Measurements from ENCODE around the gene DGCR8.

The DGCR8 gene

GRCh38 chr22:20129747-20130014 is 49.6 kb downstream of the DGCR8 start:
- no peak for DNase-seq (ENCODE audit: low read depth, low spot score)
- ChIA-PET CTCF (interaction anchor here (1.3 to 3.3 kb wide), 3 partner anchors 11 to 399 kb away, joined by 4 to 27 read pairs (median 5); no protein-coding TSS in a partner anchor), POLR2A (no interaction called here)
- TF ChIP-seq CTCF (IDR thresholded peaks at IDR 0.05; ENCODE audit: insufficient read depth, low read length, missing control alignments): no peak
- H3K4me3 ChIP-seq (ENCODE audit: low read depth, low read length): no peak overlapping the region

DNA sequence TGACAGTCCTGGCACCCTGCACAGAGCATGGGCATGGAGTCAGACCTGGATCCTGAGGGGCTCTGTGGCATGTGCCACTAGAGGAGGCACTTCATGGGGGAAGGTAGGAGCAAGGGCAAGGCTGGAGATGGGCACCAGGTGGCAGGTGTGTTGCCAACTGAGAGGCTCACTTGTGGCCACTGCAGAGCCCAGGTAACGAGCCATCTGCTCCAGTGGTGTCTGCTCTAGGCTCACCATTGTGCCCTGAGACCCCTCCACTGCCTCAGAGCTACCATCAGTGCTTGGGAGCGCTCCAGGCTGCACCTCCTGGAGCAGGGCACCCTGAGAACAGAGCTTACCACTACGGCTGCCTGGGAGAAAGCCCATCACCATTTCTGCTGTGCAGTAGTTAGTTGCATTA is 50.3 kb downstream of the DGCR8 start:
- ChIA-PET CTCF (interaction anchor here (2.0 to 3.3 kb wide), 2 partner anchors 11 to 400 kb away, joined by 5 to 27 read pairs; no protein-coding TSS in a partner anchor), POLR2A (interaction anchor here (1.7 kb wide), 1 partner anchor 12 kb away, joined by 12 read pairs; the partner anchor contains the start of gene TRMT2A)
- no peak for DNase-seq (ENCODE audit: low read depth, low spot score)
- no peak for TF ChIP-seq CTCF (IDR thresholded peaks at IDR 0.05; ENCODE audit: insufficient read depth, low read length, missing control alignments)
- H3K4me3 ChIP-seq (ENCODE audit: low read depth, low read length): no peak overlapping the region; the same call in 1 of the 2 replicates

DNA sequence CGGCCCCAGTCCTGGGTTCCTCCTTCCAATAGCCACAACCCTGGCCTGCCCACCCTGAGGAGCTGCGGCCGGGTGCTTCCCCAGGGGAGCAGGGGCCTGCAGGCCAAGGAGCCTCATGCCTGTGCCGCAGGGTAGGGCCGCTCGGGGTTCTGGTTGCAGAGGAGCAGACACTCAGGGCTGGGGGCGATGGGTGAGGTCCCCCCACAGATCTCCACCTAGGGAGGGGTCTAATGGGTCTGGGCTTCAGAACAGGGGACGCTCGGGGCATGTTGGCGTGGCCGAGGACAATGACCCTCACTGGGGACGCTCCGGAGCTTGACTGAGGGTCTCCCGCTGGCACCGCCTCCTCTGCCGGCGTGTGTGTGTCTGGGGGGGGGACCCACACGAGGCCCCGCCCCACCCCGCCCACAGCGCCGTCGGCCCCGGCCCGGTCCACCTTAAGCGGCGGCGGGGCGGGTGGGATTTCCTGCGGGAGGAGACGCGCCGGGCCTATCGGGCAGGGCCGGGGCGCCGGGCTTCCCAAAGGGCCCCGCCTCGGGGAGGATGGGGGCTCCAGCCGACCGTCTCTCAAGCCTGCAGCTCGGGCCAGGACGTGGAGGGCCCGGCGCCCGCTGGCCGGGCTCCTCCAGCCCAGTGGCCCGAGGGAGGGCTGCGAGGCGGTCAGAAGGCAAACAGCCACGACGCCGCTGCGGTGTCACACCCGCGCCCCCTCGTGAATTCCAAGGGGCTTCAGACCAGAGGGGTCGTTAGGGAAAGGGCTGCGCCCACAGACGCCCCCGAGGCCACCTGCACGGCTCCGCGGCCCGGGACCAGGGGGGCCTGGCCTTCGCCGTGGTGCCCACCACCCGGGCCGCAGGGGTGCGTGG is 50.9 kb downstream of the DGCR8 start:
- POLR2A ChIA-PET: interaction anchor here (1.7 kb wide), 1 partner anchor 13 kb away, joined by 12 read pairs; the partner anchor contains the start of gene TRMT2A

GRCh38 chr22:20131597-20131858 is 51.5 kb downstream of the DGCR8 start, which contains the start of gene ZDHHC8:
TSS of gene ZDHHC8 (plus strand) at chr22:20131804. CDS start at chr22:20131948, 144 bp downstream.
- TF ChIP-seq CTCF (IDR thresholded peaks at IDR 0.05; ENCODE audit: insufficient read depth, low read length, missing control alignments): no peak
- no peak for DNase-seq (ENCODE audit: low read depth, low spot score)
- peak within 1 kb of the TSS; percentile 80 for H3K4me3 ChIP-seq (ENCODE audit: low read depth, low read length)
- POLR2A ChIA-PET: interaction anchor here (1.7 kb wide), 1 partner anchor 14 kb away, joined by 12 read pairs; the partner anchor contains the start of gene TRMT2A
- CTCF ChIA-PET: no interaction called here

More for the DNA sequence above, 50.9 kb downstream of the DGCR8 start:
- CTCF ChIA-PET: interaction anchor here (2.0 to 3.3 kb wide), 2 partner anchors 12 to 400 kb away, joined by 5 to 27 read pairs; no protein-coding TSS in a partner anchor
- no peak for DNase-seq (ENCODE audit: low read depth, low spot score)
- TF ChIP-seq CTCF (IDR thresholded peaks at IDR 0.05; ENCODE audit: insufficient read depth, low read length, missing control alignments): no peak
- H3K4me3 ChIP-seq (ENCODE audit: low read depth, low read length): peak overlapping the region; percentile 77

GRCh38 chr22:20131859-20132685 is 52.0 kb downstream of the DGCR8 start:
- no peak for DNase-seq (ENCODE audit: low read depth, low spot score)
- ChIA-PET POLR2A (no interaction called here), CTCF (no interaction called here)
- TF ChIP-seq CTCF (IDR thresholded peaks at IDR 0.05; ENCODE audit: insufficient read depth, low read length, missing control alignments): no peak
- peak overlapping the region; percentile 80 for H3K4me3 ChIP-seq (ENCODE audit: low read depth, low read length)
